Spleen (tissue), 11 donors: Measurements from ENCODE around the gene CAMSAP2. TPM values are rescaled to one million over a fixed set of nuclear protein-coding genes. Genes with fewer than 3 reads are reported as not detected.
"Not testable (repeated sequence)": the region's sequence is repeated elsewhere in the genome, so short reads cannot be mapped to it uniquely, and the experiment has no call there.

ENCODE experiments used
- DNase-seq: peaks from one replicate; pipeline ENCODE4 v3.0.0-alpha.2; 2020
- H3K27ac ChIP-seq, 8 donors: fragments of 200-600 bp; sonication (generic) in 7 of 8; 1 replicate in 4 of 8; 2 replicates in 4 of 8; pipeline versions ENCODE4 v1.5.0 to v1.8.0; 2016 to 2021; ENCODE audit warnings: inconsistent platforms in 4 of 8, mild to moderate bottlenecking in 4 of 8, moderate library complexity in 1 of 8
- H3K27me3 ChIP-seq, 7 donors: fragments of 200-600 bp; sonication (generic) in 6 of 7; replicated peaks in 1 of 7; 1 replicate in 4 of 7; 2 replicates in 3 of 7; pipeline versions ENCODE4 v1.5.0 to v1.8.0; 2016 to 2021; ENCODE audit warnings: inconsistent platforms in 3 of 7, mild to moderate bottlenecking in 1 of 7
- H3K36me3 ChIP-seq, 6 donors: fragments of 200-600 bp; sonication (generic) in 5 of 6; 1 replicate in 4 of 6; 2 replicates in 2 of 6; pipeline versions ENCODE4 v1.5.0 to v1.8.0; 2016 to 2021; ENCODE audit warnings: inconsistent platforms in 2 of 6
- H3K4me1 ChIP-seq, 6 donors: fragments of 200-600 bp; sonication (generic) in 5 of 6; 1 replicate in 3 of 6; 2 replicates in 3 of 6; pipeline versions ENCODE4 v1.5.0 to v1.8.0; 2016 to 2021; ENCODE audit warnings: inconsistent platforms in 3 of 6
- H3K4me3 ChIP-seq, 8 donors: fragments of 200-600 bp; sonication (generic) in 7 of 8; 1 replicate in 4 of 8; 2 replicates in 4 of 8; pipeline versions ENCODE4 v1.5.0 to v1.8.0; 2016 to 2021; ENCODE audit warnings: inconsistent platforms in 4 of 8, mild to moderate bottlenecking in 4 of 8, moderate library complexity in 2 of 8
- H3K9me3 ChIP-seq, 8 donors: fragments of 200-600 bp; sonication (generic) in 7 of 8; 1 replicate in 4 of 8; 2 replicates in 4 of 8; pipeline versions ENCODE4 v1.5.0 to v1.8.0; 2016 to 2021; ENCODE audit warnings: inconsistent platforms in 4 of 8
- CTCF ChIP-seq, 11 experiments: fragments of 200-600 bp in 7 of 11; fragments of 450-650 bp in 4 of 11; sonication (generic) in 4 of 11; IDR thresholded peaks in 8 of 11; conservative IDR thresholded peaks in 3 of 11; 1 replicate in 7 of 11; 2 replicates in 4 of 11; pipeline versions ENCODE4 v1.4.0 to v1.8.0; 2016 to 2021; ENCODE audit warnings: antibody characterized with exemption in 11 of 11, inconsistent platforms in 4 of 11, mild to moderate bottlenecking in 1 of 11
- POLR2A ChIP-seq, 3 donors: fragments of 450-650 bp; IDR thresholded peaks; one replicate each; pipeline ENCODE4 v1.5.1; 2017; ENCODE audit warnings: antibody characterized with exemption in 3 of 3, mild to moderate bottlenecking in 1 of 3
- POLR2AphosphoS5 ChIP-seq, 3 donors: sonication (generic); formaldehyde crosslinking; IDR thresholded peaks; one replicate each; pipeline ENCODE4 v1.5.1; 2017; ENCODE audit warnings: antibody characterized with exemption in 3 of 3
- WGBS, 5 donors: extraction: QIAGEN DNeasy Blood & Tissue Kit in 3 of 5; methylation state at CpG; one replicate each; pipeline versions ENCODE4 v1.1.5 to v1.1.7; 2013 to 2018; 5-methylcytosine and 5-hydroxymethylcytosine counted together
- intact Hi-C: fragments of 100-400 bp; cut with DNase I; formaldehyde crosslinking; loops from one replicate; pipeline ENCODE4 v1.15.0; 2023; ENCODE audit warnings: low total_unique reads
- polyA plus RNA-seq, 3 donors: library from polyadenylated mRNA; stranded (reverse); fragments of 200-250 nt; gene quantifications; one replicate each; pipeline ENCODE4 v1.2.1, GENCODE V29; 2013
- total RNA-seq, 7 donors: library from RNA; depleted of rRNA in 3 of 7; stranded (reverse); fragments of >200 nt in 3 of 7; fragmentation: NEBNext Ultra II Directional in 4 of 7; extraction: Animal tissue kit (Norgen Biotek cat#: 25700) in 4 of 7; gene quantifications; one replicate each; pipeline versions ENCODE4 v1.1.0 to v1.2.1, GENCODE V29; 2016 to 2021
- donor health status: healthy with polysubstance abuse.
- donor health status: DM: no; HTN: no; CAD: no; lungs with moderate emphysema.
- donor health status: DM: no; HTN: no; CAD: no.
- donor health status: Bipolar disorder and iron deficiency.
- donor health status: healthy.
- donor health status: DM: no; HTN: no; CAD: no.
- donor health status: DM: yes; HTN: yes; CAD: no.

Gene CAMSAP2
- total and polyA plus RNA-seq, 10 donors, result 2.1 to 24.7 (median 17.2) TPM

GRCh38 chr1:200805719-200806118 lies 67.0 kb downstream of the CAMSAP2 start:
- WGBS, 5 donors, result 88 to 97% (median 92%) methylated on average over 3 of the region's 3 CpGs
- TF ChIP-seq POLR2A (IDR thresholded peaks at IDR 0.05) (no peak), CTCF (IDR thresholded peaks at IDR 0.05 in 8 of 11, conservative IDR thresholded peaks at IDR 0.05 in 3 of 11) (no peak), POLR2AphosphoS5 (IDR thresholded peaks at IDR 0.05) (no peak)
- no peak overlapping the region for H3K27ac ChIP-seq
- H3K4me1 ChIP-seq, result peaks cover 0 to 11% (median 7%) of the 10 kb centered on the region in 6 donors
- DNase-seq, result no peak
- H3K27me3 ChIP-seq, result no peaks in the 10 kb centered on the region
- intact Hi-C loops, result no loop called here
- no peak overlapping the region for H3K4me3 ChIP-seq
- H3K9me3 ChIP-seq, result no peaks in the 10 kb centered on the region
- H3K36me3 ChIP-seq, result peaks cover 0 to 15% (median 0%) of the 10 kb centered on the region in 6 donors

- peaks cover 0 to 15% (median 0%) of the 10 kb centered on the region in 6 donors for H3K36me3 ChIP-seq
- H3K27ac ChIP-seq, result no peak overlapping the region
- H3K4me1 ChIP-seq, result no peaks in the 10 kb centered on the region
- intact Hi-C loops, result no loop called here
- WGBS, 5 donors, result 80 to 89% (median 85%) methylated on average over 2 of the region's 2 CpGs
- no peak for DNase-seq
- TF ChIP-seq POLR2A (IDR thresholded peaks at IDR 0.05) (no peak), POLR2AphosphoS5 (IDR thresholded peaks at IDR 0.05) (no peak), CTCF (IDR thresholded peaks at IDR 0.05 in 8 of 11, conservative IDR thresholded peaks at IDR 0.05 in 3 of 11) (no peak)
- no peaks in the 10 kb centered on the region for H3K27me3 ChIP-seq
- H3K4me3 ChIP-seq, result no peak overlapping the region
- H3K9me3 ChIP-seq, result no peaks in the 10 kb centered on the region
These were observed 70.2 kb downstream of the CAMSAP2 start for GRCh38 chr1:200808846-200809245.

GRCh38 chr1:200811704-200812103 lies 73.0 kb downstream of the CAMSAP2 start:
- no peaks in the 10 kb centered on the region for H3K9me3 ChIP-seq
- peak overlapping the region in 1 of 8 donors; percentile 14 for H3K27ac ChIP-seq
- TF ChIP-seq CTCF (IDR thresholded peaks at IDR 0.05 in 8 of 11, conservative IDR thresholded peaks at IDR 0.05 in 3 of 11) (no peak), POLR2AphosphoS5 (IDR thresholded peaks at IDR 0.05) (peak in 1 of 3 donors; percentile 39)
- no peak for DNase-seq
- no peaks in the 10 kb centered on the region for H3K4me1 ChIP-seq
- H3K27me3 ChIP-seq, result no peaks in the 10 kb centered on the region
- intact Hi-C loops, result no loop called here
- WGBS, 5 donors, result 47 to 66% (median 55%) methylated on average over 4 of the region's 4 CpGs
- H3K36me3 ChIP-seq, result peaks cover 0 to 22% (median 0%) of the 10 kb centered on the region in 6 donors
- no peak overlapping the region for H3K4me3 ChIP-seq

- H3K36me3 ChIP-seq, H3K27ac ChIP-seq, H3K27me3 ChIP-seq, H3K9me3 ChIP-seq, H3K4me1 ChIP-seq, intact Hi-C loops, DNase-seq, H3K4me3 ChIP-seq: not testable (repeated sequence)
- WGBS, 5 donors, result 87 to 94% (median 92%) methylated on average over 21 to 26 of the region's 26 CpGs
These were observed 78.0 kb downstream of the CAMSAP2 start for GRCh38 chr1:200816624-200817224.
